AG04450 (cell line): Measurements from ENCODE around the gene HSPG2. TPM values are rescaled to one million over a fixed set of nuclear protein-coding genes. Genes with fewer than 3 reads are reported as not detected.
A peak's percentile ranks its signal among the peaks of the same experiment; 100 is the strongest.

Experiments used
- CTCF ChIA-PET: fragments of 300-600, 350-600 bp; formaldehyde crosslinking; extraction: SDS; loops from one replicate; lab custom pipeline; 2022; ENCODE audit warnings: antibody characterized with exemption, inconsistent platforms; lab: Charles Lee
- POLR2A ChIA-PET: fragments of 350-600 bp; formaldehyde crosslinking; extraction: SDS; loops from one replicate; lab custom pipeline; 2021; ENCODE audit warnings: antibody characterized with exemption, inconsistent platforms; lab: Yijun Ruan, JAX
- DNase-seq: peaks from one replicate; pipeline ENCODE4 v3.0.0-alpha.2; 2011; ENCODE audit warnings: low read depth, low spot score
- H3K27ac ChIP-seq: one replicate; pipeline ENCODE4 v1.5.1; 2012; ENCODE audit warnings: low read depth, low read length, control low read depth
- H3K27me3 ChIP-seq: one replicate; pipeline ENCODE4 v1.6.0; 2012; ENCODE audit warnings: low read length; ENCODE audit not compliant: control insufficient read depth, insufficient read depth
- H3K4me3 ChIP-seq: 2 replicates; pipeline ENCODE4 v1.5.1; 2011; ENCODE audit warnings: mild to moderate bottlenecking, low read depth, low read length, control low read depth
- H3K9me3 ChIP-seq: 2 replicates; pipeline ENCODE4 v1.5.1; 2012; ENCODE audit warnings: low read length; ENCODE audit not compliant: control insufficient read depth, insufficient read depth
- CTCF ChIP-seq: IDR thresholded peaks from 2 replicates; pipeline ENCODE4 v1.5.1; 2011; ENCODE audit warnings: low read depth, low read length, control low read depth, inconsistent platforms
- polyA plus RNA-seq: library from polyadenylated mRNA; depleted of rRNA; stranded (reverse); fragments of >200 nt; gene quantifications from 2 replicates; pipeline ENCODE4 v1.2.3, GENCODE V29; 2011

The HSPG2 gene
- polyA plus RNA-seq, 1 experiment = 9.7 TPM

DNA sequence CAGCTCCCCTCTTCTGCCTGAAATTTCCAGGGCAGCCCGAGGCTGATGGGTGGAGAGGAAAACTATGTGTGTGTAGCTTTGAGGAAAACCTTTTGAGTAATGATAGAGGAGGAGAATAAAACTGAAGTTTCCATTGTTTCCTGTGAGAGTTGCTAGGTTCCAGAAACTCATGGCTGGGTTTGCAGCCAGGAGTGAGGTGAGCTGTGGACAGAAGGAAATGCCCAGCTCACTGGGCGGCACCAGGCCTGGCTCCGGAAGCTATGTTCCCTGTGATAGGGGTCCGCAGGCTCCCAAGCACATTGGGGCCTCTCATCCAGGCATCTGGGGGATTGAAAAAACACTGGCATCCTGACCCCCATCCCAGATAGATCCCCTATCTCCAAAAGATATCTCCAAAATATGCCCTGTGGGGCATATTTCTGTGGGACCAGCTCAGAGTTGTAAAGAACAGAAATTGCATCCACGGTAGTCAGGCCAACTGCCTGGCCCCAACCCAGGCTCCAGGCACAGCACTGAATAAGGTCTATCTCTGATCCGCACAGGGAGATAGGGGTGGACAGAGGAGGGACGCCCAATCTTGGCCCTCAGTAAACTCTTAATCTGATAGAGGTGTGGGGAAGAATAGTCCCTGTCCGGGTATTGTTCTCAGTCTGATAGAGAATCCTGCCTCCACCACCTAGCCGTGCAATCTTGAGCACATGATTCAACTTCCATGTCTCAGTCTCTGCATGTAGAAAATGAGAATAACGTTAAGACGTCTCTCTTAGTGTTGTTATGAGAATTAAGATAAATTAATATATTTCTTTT is 1.8 kb upstream of the HSPG2 start:
- ChIA-PET CTCF (interaction anchor here (0.6 to 1.8 kb wide), 9 partner anchors 8 to 266 kb away, joined by 3 to 8 read pairs (median 4); no protein-coding TSS in a partner anchor), POLR2A (interaction anchor here (0.5 to 1.2 kb wide), 2 partner anchors 30 to 267 kb away, joined by 3 read pairs; no protein-coding TSS in a partner anchor)
- DNase-seq = no peak
- Histone ChIP-seq H3K27ac (peak overlapping the region; percentile 80), H3K27me3 (no peaks in the 10 kb centered on the region), H3K4me3 (no peak overlapping the region), H3K9me3 (no peaks in the 10 kb centered on the region)
- TF ChIP-seq CTCF = no peak

DNA sequence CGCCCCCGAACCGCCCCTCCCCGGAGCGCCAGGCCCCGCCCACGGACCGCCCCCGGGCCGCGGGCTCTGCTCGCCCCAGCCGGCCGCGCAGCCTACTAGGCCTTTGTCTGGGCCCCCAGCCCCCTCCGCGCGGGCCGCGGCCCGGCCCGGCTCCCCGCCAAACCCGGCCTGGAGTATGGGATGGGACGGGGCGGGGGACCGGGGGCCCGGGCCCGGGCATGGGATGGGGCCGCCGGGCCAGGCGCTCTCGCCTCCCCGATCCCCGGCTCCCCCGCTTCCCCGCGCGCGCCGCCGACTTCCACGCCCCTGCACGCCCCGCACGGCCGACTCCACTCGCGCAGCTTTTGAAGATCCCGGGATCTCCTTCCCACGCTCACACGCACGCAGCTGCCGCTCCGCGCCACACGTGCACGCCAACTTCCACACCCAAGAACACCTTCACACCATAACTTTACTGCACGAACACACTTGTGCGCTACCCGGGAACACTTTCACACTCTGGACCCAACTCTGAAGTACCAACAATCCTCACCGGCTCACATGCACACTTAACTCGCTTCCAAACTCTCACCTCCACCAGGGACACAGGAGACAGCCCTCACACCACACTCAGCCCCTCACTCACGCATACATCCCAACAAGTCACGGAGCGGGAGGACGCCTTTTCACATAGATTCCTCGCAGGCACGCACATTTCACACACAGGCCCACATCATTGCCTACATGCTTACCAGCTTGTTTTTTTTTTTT is 437 bp upstream of the HSPG2 start:
- Histone ChIP-seq H3K27me3 (no peaks in the 10 kb centered on the region), H3K27ac (peak overlapping the region; percentile 47), H3K9me3 (no peaks in the 10 kb centered on the region), H3K4me3 (peak overlapping the region; percentile 39)
- no peak for TF ChIP-seq CTCF
- ChIA-PET POLR2A (interaction anchor here (0.6 kb wide), 1 partner anchor 297 kb away, joined by 4 read pairs; no protein-coding TSS in a partner anchor), CTCF (interaction anchor here (0.6 kb wide), 1 partner anchor 431 kb away, joined by 3 read pairs; no protein-coding TSS in a partner anchor)
- DNase-seq = peak; percentile 47

- Histone ChIP-seq H3K4me3 (peak overlapping the region; percentile 86), H3K27me3 (no peaks in the 10 kb centered on the region), H3K27ac (no peak overlapping the region), H3K9me3 (no peaks in the 10 kb centered on the region)
- TF ChIP-seq CTCF = no peak
- DNase-seq = no peak
- POLR2A ChIA-PET = interaction anchor here (1.0 to 1.7 kb wide), 2 partner anchors 11 to 16 kb away, joined by 4 to 13 read pairs; no protein-coding TSS in a partner anchor
- CTCF ChIA-PET = no interaction called here
Measured at GRCh38 chr1:21936366-21937031, 611 bp downstream of the HSPG2 start.

DNA sequence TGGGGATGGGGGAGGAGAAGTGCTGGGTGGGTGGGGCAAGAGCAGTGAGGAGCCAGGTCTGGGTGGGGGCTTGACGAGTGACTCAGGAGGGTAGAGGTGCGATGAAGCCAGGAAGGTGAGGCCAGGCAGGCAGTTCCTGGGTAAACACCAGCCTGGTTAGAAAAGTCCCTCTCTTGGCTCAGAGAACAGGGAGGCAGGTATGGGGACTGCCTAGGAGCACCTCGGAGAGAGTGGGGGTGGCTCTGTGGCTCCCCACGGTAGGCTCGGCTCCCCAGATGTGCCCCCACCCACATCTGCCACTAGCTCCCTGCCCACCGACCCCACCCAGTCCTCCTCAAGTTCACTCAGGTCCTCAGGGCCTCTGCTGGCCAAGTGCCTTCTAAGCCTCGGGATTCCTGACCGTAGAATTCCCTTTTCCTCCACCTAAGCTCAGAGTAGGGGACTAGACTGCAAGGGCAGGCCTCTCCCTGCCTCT is 1.2 kb downstream of the HSPG2 start:
- POLR2A ChIA-PET = interaction anchor here (1.0 to 1.7 kb wide), 3 partner anchors 11 to 26 kb away, joined by 4 to 13 read pairs (median 9); no protein-coding TSS in a partner anchor
- no peaks in the 10 kb centered on the region for H3K27me3 ChIP-seq
- no peak overlapping the region for H3K27ac ChIP-seq
- no peaks in the 10 kb centered on the region for H3K9me3 ChIP-seq
- no peak for TF ChIP-seq CTCF
- peak overlapping the region; percentile 86 for H3K4me3 ChIP-seq
- CTCF ChIA-PET = no interaction called here
- no peak for DNase-seq
